Left kidney (tissue), 8 donors: ENCODE measurements around the gene USP44. TPM values are rescaled to one million over a fixed set of nuclear protein-coding genes. Genes with fewer than 3 reads are reported as not detected.
"Not testable (repeated sequence)": the region's sequence is repeated elsewhere in the genome, so short reads cannot be mapped to it uniquely, and the experiment has no call there.

Experiments used
- DNase-seq: peaks from one replicate; pipeline ENCODE4 v3.0.0-alpha.2; 2013
- long read RNA-seq, 8 donors: transcript quantifications; one replicate each; lab custom pipeline, GENCODE V29; 2026
- polyA plus RNA-seq: library from polyadenylated mRNA; unstranded; fragments of 120-200 nt; gene quantifications from one replicate; pipeline ENCODE4 v1.2.1, GENCODE V29; 2013; ENCODE audit not compliant: insufficient read length

The USP44 gene
- 2.4 TPM for polyA plus RNA-seq
- long read RNA-seq, donor 1, partial matches to known transcripts: 0 of 2 reads
- long read RNA-seq, donor 1, other reads (novel, unspliced or antisense): 0 of 2 reads
- long read RNA-seq, donor 2: 0 reads
- long read RNA-seq, donor 3: 0 reads
- long read RNA-seq, donor 4: 0 reads
- long read RNA-seq, donor 5: 0 reads
- long read RNA-seq, donor 6, partial matches to known transcripts: 0 of 1 reads
- long read RNA-seq, donor 6, other reads (novel, unspliced or antisense): 0 of 1 reads
- long read RNA-seq, donor 7, partial matches to known transcripts: 0 of 1 reads
- long read RNA-seq, donor 7, other reads (novel, unspliced or antisense): 0 of 1 reads
- long read RNA-seq, donor 8: 0 reads

- DNase-seq: no peak
Measured at GRCh38 chr12:95551305-95551704, at the start of gene USP44. Gene USP44, minus strand, starts transcription at chr12:95551476. Its CDS starts 17,220 bp downstream, at chr12:95534256.

- DNase-seq: no peak
Measured at GRCh38 chr12:95600567-95600966, 49.3 kb upstream of the USP44 start.

- no peak for DNase-seq
Measured at GRCh38 chr12:95599880-95600279, 48.6 kb upstream of the USP44 start.

- no peak for DNase-seq
Measured at GRCh38 chr12:95594136-95594535, 42.9 kb upstream of the USP44 start.

- DNase-seq: no peak
Measured at GRCh38 chr12:95593266-95593871, 42.1 kb upstream of the USP44 start.

GRCh38 chr12:95591731-95592130, 40.5 kb upstream of the USP44 start:
- DNase-seq: no peak

GRCh38 chr12:95590775-95591174, 39.5 kb upstream of the USP44 start:
- DNase-seq: no peak

GRCh38 chr12:95583933-95584332, 32.7 kb upstream of the USP44 start:
- no peak for DNase-seq

GRCh38 chr12:95582230-95583058, 31.2 kb upstream of the USP44 start:
- DNase-seq: peak; percentile 42

- no peak for DNase-seq
Measured at GRCh38 chr12:95577820-95578219, 26.5 kb upstream of the USP44 start.

GRCh38 chr12:95574799-95575452, 23.6 kb upstream of the USP44 start:
- peak; percentile 38 for DNase-seq

- no peak for DNase-seq
Measured at GRCh38 chr12:95573951-95574576, 22.8 kb upstream of the USP44 start.

GRCh38 chr12:95571369-95571768, 20.1 kb upstream of the USP44 start:
- DNase-seq: no peak

GRCh38 chr12:95568045-95568444, 16.8 kb upstream of the USP44 start:
- not testable (repeated sequence) for DNase-seq

GRCh38 chr12:95557625-95558024, 6.3 kb upstream of the USP44 start:
- no peak for DNase-seq

- DNase-seq: no peak
Measured at GRCh38 chr12:95554532-95555071, 3.3 kb upstream of the USP44 start.

- no peak for DNase-seq
Measured at GRCh38 chr12:95553197-95553943, 2.1 kb upstream of the USP44 start.

- DNase-seq: no peak
Measured at GRCh38 chr12:95551913-95552516, 739 bp upstream of the USP44 start.

- no peak for DNase-seq
Measured at GRCh38 chr12:95549392-95550084, 1.7 kb downstream of the USP44 start.
